Mammary epithelial cell (primary cell): ENCODE data around the gene TMEM218.

Experiments
- CTCF ChIP-seq, 2 donors: IDR thresholded peaks in 1 of 2; conservative IDR thresholded peaks in 1 of 2; 2 replicates each; pipeline ENCODE4 v1.5.1; 2011 to 2012; ENCODE audit warnings: inconsistent platforms in 2 of 2, low read length in 2 of 2, mild to moderate bottlenecking in 2 of 2, control low read depth in 1 of 2, low read depth in 1 of 2; ENCODE audit not compliant: insufficient read depth in 1 of 2; ENCODE audit errors: extremely low read depth in 1 of 2
- EZH2 ChIP-seq: IDR thresholded peaks from 2 replicates; pipeline ENCODE4 v1.6.1; 2012; ENCODE audit warnings: low read length, inconsistent platforms, borderline replicate concordance

- TF ChIP-seq CTCF (conservative IDR thresholded peaks at IDR 0.05 in 1 of 2, IDR thresholded peaks at IDR 0.05 in 1 of 2; ENCODE audit: extremely low read depth in 1 of 2, insufficient read depth in 1 of 2, low read depth in 1 of 2, low read length in 2 of 2) = no peak
- no peak for TF ChIP-seq EZH2
These were observed 920 bp downstream of the TMEM218 start for GRCh38 chr11:125110506-125110905.
